Dermis microvascular lymphatic vessel endothelial cell (primary cell): ENCODE data around the gene RAD51B. TPM values are rescaled to one million over a fixed set of nuclear protein-coding genes. Genes with fewer than 3 reads are reported as not detected.

Experiments used
- DNase-seq, 2 donors: peaks; one replicate each; pipeline versions ENCODE4 v3.0.0 to v3.0.0-alpha.2; 2010; ENCODE audit warnings: low read depth in 2 of 2
- total RNA-seq: library from RNA; depleted of rRNA; stranded (reverse); fragments of >200 nt; gene quantifications from 2 replicates; pipeline ENCODE4 v1.2.1, GENCODE V29; 2014

RAD51B gene
- total RNA-seq, 1 donor from 2014 or later = 9.2 TPM

DNA sequence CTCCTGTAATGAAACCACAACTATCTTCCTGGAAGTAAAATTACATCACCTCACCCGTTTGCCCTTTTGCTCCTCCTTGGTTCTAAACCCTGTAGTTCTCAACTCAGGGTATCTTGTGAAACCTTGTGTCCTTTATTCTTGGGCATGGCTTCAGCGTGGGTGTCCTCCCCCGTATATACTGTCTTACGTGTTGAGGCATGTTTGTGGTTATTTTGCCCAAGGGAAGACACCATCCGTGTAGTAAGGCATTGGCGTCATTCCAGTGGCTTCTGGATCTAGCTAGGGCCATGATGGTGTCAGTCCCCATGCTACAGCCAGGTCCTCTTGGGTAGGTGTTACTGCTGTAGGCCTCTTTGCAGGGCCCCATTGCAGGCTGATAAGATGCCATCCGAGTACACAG, 857.9 kb downstream of the RAD51B start:
- DNase-seq = no peak

DNA sequence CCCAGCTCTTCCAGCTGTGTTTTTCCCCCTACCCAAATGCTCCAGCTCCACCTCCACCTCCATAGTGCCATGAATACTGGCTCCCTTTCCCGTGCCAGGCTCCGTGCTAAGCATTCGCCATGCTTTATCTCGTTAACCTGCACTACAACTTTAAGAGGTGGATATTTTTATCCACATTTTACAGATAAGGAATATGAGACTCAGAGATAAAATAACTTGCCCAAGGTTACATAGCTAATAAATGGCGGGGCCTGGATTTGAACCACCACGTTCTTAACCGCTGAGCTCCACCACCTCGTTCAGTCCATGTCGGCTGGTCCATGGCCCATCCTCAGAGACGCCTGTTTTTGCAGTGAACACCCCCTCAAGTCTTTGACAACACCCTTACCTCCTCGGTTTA, 858.3 kb downstream of the RAD51B start:
- no peak for DNase-seq

DNA sequence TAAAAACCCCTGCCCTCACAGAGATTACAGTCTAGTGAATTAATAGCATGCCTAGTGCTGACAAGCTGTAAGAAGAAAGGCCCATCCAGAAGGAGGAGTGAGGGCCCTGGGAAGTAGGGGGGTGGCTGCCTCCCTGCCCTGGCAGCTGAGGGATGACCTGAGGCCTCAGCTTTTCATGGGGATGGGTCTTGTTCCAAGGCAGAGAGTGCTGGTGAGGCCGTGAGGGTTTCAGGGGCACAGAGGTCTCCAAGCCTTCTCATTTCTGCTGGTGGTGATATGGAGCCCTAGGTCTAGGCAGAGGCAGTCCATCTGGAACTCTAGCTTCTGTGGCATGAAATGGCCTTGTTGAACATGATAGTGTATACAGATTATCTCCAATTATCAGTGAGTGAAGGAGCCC, 858.9 kb downstream of the RAD51B start:
- no peak for DNase-seq

DNA sequence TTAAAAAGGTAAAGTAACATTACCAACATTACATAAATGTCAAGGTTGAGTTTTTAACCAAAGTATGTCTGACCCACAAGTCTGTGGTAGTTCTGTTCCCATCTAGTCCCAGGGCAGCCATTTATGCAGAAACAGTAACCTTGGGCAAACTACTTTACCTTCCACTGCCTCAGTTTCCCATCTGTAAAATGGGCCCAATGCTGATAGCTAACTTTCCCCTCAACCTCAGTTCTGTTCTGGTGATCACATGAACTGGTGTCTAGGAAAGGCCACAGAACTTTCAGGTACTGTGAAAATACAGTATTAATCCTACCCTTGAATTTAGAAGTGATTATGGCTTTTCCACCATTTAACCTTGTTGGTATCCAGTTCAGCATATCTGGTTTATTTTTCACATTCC, 859.7 kb downstream of the RAD51B start:
- DNase-seq = no peak

DNA sequence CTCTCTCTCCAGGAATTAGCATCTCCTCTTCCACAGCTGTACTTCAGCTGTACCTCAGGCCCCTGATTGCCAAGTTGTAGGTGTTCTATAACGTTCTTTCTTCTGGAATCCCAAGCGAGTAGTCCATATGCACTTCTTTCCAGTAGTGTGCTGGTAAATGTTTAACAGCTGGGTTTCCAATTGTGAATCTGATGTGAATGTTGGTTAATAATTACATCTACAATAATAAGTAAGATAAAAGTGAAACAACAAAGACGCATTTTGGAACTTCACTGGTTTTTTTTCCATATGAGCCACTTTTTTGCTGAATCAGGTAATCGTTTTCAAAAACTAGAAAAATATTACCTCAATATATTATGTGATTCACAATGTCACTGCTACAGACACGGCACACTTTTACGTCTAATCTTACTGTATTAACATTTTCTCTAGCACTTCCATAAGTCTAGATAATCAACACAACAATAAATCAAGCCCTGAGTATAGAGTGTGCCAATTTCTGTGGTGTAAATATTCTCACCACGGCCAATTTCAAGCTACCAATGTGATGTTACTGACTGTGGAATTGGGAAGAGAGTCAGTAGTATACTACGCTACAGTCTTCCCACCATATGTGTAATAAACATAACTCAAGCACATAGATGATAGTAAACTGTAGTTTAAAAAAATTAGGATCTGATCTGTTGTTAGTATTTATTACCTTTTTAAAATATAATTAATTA, 860.3 kb downstream of the RAD51B start:
- DNase-seq = no peak

DNA sequence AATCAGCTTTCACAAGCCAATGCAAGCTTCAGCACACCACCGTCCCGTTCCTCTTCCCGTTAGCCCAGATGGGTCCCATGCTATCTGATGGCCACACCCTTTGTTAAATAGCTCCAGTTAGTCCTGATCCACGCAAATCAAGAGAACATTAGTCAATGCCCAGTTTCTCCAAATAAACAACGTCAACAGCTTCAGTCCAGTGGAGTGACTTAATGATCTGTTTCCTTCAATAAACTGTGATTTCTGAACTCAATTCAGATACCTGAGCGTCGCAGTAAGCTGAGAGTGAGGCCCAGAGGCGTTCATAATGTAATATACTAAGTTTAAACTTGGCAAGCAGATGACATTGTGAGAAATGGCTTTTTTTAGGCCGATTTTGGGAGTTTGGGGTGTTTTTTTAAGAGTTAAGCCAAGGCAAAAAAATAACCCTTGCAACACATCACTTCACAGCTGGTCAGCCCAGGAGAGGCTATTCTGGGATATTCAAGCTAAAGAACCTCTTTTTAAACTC, 861.0 kb downstream of the RAD51B start:
- no peak for DNase-seq

DNA sequence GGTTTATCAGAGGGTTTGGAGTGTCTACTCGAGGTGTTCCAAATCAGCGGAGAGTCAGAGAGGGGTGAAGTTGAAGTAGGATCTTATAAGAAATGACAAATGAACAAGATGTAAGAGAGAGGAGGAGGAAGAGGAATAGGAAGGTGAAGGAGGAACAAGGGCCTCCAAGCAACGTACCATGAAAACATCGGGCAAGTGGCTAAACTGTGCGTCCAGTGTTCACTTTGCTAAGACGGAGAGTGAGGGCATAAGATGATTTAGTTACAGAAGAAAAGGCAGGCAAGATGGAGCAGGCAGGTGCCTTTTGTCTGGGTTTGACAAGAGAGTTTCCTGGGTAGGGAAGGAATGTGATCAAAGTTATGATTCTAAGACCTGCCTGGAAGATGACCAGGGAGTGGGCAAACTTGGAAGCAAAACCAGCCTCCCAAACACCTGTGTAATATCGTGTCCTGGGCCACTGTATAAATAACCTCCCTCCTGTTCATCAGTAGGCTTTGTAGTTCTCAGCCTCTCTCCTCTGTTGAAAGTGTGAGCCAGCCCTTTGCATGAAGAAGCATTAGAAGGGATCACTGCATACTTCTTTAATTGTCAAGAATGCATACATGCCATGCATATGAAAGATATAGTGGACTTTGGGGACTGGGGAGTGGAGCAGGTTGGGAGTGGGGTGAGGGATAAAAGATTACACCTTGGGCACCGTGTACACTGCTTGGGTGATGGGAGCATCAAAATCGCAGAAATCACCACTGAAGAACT, 861.9 kb downstream of the RAD51B start:
- DNase-seq = no peak

DNA sequence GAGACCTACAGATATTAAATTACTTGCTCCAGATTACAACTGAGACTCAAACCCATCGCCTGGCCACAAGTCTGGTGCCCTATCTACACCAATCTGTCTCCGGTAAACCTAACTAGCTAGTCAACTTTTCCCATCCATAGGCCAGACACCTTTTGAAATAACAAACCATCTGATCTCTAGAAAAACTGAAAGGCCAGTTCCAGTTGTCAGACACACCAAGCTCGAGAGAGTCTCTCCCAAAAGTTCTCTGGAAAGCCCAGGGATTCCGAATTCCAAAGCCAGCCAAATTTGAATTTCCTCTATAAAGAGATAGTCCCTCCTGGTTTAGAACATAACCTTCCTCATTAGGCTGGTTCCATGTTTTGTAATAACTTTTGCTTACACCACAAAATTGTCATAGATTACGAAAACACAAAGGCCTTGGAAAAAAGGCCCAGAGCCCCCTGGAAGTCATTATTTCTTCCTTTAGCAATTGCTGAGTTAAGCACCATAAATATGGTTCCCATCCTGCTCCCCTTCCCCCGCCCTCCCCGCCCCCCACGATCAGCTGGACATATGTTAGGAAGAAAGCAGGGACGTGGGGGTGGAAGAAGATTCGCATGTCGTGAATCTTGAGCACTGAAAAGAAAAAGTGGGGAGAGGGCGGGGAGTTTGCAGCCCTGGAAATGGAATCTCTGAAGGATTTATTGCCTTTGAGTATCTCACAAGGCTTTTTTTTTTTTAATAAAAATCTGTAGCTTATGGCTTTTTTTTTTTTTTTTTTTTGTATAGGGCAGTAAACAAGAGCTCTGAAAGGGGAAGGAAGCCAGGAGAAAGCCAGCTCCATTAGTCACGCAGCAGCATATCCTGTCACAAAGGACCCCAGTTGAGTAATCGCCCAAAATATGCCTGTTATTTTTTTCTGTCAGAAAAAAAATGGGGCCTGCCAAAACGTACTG, 862.9 kb downstream of the RAD51B start:
- DNase-seq = peak; percentile 94 to 97

DNA sequence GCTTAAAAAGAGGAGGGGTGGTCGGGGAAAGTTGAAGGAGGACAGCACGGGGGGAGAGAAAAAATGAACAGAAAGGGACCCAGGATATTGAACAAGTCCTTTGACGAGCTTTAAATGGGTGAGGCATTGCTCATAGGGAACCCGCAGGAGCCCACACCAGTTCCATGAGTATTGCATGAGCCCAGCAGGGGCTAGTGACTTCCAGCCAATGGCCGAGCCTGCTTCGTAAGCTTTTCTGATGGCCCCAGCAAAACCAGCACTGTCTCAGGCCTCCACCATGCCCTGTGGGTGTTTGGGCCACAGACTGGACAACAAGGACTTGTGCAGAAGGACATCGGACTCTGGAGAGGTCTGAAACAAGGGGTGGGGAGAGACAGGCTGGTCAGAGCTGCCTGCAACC, 863.7 kb downstream of the RAD51B start:
- no peak for DNase-seq

DNA sequence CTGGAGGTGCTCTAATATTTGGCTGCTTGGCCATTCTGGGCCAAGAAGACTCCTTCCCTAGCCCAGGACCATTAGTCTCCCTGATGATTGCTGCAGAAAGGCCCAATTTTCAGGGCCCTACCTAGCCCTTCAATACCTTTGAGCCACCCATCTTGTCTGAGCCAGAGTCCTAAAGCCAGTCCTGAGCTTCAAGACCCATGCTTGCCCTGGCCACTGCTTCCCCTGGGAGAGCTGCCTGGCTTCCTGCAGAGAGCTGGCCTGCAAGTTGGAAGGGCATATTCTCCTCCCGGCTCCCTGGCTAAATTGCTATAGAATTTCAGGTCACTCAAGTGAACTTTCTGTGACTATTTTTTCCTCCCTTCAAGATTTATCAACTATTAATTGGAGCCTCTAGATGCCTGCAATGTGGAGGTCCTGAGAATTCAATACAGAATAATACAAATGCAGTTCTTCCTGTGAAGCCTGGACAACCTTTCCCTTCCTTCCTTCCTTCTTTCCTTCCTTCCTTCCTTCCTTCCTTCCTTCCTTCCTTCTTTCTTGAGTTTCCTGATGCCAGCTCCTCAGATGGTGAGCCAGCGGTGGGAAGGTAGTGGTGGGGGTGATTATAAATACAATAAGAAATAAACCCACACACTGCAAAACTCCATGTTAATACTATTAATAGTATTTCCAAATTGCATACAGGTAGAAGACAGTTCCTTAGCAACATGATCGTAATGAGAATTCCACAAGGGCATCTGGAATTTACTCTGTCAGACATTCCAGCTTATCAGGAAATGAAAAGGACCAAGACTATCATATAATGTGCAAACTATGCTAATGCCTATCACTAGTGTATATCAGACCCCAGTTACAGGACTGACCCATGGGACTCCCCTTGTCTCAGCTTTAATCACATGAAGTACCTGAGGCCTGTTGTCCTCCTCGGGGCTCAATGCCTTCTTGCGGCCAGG, 865.2 kb downstream of the RAD51B start:
- no peak for DNase-seq

DNA sequence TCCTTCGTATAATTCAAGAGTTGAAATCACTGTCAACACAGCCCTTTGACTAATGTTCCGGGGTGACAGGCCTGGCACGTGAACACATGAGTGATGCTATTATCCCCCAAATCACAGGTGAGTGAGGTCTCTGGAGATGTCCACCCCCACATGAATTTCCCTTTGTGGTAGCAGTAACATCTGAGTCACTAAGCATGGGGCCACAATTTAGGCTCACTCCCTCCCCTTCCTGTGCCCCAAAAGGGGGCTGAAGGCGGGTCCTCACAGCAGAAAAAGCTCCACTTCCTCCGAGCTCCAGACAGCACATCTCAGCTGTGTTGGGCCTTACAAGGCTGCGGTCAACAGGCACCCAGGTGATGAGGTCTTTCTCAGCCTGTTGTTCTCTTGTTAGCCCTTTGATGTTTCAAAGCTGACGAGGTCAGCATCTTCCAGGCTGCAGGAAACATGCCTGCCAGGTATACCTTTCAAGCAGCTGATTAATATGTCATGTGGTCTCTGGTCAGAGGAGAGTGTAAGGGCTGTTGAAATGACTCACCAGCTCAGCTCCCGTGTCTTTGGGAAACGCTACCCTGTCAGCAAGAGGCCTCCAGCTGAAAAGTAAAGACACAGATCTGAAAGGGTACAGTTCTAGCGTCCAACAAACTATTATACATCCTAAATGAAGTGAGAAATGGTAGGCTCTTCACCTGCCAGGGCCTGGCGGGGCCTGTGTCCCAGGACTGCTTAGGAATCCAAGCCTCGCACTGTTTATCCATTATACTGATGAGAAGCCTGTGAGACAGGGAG, 866.0 kb downstream of the RAD51B start:
- peak in 1 of 2 donors; percentile 56 for DNase-seq

DNA sequence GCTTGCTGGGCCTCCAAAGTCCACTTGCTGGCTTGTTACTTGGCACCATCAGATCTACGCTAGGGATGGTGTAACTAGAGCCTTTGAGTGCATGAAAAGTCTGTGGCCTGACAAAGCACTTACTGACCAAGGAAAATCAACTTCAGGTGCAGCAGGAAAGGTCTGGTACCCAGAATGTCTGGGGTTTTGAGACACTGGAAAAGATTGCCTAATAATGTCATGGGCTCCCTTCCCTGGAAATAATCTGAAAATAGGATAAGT, 866.6 kb downstream of the RAD51B start:
- no peak for DNase-seq

DNA sequence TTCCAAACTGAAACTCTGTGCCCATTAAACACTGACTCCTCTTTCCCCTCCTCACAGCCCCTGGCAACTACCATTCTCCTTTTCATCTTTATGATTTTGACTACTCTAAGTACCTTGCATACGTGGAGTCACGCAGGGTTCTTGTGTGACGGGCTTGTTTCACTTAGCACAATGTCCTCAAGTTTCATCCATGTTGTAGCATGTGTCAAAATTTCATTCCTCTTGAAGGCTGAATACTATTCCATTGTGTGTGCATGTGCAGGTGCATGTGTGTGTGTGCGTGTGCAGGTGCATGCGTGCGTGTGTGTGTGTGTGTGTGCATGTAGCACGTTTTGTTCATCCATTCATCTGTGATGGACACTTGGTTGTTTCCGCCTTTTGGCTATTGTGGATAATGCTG, 867.1 kb downstream of the RAD51B start:
- no peak for DNase-seq

DNA sequence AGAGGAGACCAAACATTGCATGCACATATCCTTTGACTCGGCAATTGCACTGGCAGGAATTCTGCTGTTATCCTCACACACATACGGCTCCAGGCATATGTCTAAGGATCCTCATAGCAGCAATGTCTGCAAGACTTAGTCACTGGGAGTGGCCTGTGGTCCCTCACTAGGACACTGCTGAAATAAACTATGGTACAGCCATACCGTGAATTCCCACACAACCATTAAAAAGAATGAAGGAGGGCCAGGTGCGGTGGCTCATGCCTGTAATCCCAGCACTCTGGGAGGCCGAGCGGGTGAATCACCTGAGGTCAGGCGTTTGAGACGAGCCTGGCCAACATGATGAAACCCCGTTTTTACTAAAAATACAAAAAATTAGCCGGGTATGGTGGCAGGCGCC, 868.2 kb downstream of the RAD51B start:
- DNase-seq = no peak

DNA sequence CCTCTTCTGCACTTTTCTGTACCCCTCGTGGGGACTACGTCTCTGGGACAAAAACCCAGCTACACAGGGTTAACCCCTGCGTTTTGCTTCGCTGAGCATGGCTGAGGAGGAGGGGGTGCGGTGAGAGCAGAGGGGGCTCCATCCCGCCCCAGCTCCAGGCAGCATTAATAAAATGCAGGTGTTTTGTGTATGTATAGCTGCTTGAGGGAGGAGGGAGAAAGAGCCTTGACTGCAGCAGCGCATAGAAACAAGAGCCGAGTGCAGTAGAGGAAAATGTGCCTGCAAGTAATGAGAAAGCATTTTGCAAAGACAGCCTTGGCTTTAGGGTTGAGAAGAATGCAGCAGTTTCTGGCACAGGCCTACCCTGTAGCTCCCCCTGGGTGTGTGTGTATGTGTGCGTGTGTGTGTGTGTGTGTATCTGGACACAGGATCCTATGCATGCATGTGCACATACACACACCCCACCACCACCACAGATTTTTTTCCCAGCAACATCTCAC, 869.3 kb downstream of the RAD51B start:
- DNase-seq = no peak

DNA sequence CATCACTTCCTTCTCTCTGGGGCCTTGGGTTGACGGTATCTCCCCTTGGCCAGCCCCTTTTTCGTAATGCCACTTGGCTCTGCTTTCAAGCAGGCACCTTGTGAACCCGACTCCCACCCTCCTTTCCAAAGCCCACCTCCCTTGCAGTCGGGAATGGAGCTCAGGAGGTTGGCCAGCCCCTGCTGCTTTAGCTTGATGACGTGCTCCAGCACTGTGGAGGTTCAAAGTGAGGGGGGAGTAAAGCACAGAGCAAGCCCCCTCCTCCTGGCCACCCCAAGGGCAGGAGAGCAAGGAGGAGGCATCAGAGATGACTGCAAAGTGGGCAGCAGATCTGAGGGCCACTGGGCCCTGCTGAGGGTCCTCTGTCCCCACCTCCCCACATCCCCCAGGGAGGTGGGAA, 869.9 kb downstream of the RAD51B start:
- DNase-seq = no peak

DNA sequence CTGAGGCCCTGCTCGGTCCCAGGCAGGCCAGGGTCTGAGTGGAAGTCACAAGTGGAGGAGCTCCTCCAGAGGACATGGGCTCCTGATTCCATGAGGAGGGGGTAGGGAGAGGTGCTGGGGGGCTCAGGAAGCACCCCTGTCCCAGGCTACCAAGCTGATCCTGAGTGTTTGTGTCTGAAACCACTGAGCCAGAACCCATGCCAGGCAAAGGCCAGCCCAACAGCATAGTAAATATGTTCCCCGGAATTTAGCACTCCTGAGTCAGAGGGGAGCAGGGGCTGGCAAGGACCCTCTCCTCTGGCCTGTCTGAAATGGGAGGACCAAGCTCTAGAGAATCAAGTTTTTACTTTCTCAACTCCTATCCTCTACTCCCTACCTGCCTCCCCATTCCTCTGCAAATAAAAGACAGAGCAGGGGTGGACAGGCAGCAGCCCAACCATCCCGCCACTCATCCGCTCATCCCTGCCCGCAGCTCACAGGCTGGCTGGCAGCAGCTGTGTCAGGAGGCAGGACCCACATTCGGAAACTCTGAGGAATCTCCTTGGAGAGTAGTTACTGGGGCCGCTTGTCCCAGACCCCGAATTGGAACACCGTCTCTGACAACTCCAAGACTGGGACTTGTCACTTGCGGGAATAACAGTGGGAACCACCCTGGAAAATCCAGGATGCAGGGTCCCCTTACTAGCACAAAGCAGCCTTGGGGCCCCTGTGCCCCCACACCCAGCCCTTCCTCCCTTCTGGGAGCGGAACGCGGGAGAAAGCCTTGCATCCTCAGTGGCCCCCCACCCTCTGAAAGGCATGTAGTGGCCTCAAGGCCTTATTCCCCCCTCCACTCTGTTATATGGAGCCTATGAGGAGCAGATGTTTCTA, 870.7 kb downstream of the RAD51B start:
- no peak for DNase-seq

DNA sequence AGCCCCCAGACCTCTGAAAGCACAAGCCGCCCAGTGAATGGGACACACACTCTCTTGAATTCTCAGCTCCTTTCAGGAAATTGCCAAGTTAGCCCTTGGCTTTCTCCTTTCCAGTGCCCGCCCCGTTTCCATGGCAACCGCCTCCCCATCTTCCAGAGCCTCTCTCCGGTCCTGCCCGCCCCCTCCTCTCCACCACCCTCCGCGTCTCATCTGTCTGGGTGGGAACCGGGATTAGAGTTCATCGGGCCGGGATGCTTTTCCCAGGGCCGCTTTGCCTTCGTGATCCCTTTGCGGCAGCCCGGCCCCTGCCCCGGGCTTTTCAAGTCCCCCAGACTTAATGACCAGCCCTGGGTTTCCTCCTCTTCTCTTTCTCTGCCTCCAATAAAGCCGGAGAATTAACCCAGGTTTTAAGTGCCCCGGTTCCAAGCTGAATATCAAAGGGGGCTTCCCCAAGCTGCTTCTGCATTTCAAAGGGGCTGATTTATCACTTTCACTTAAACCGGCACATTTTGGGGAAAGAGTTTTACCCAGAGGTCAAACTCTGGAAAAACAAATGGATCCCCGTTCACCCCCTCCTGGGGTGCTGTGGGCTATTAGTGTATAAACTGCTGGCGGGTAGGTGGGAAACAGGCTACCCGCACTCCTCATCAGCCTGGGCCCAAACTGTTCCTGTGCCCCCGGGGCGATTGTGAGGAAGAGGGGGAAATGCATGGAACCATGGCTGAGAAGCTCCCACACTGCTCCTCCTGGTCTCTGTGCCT, 871.6 kb downstream of the RAD51B start:
- no peak for DNase-seq
